Measurements from ENCODE around the gene COL19A1.

The COL19A1 gene

DNA sequence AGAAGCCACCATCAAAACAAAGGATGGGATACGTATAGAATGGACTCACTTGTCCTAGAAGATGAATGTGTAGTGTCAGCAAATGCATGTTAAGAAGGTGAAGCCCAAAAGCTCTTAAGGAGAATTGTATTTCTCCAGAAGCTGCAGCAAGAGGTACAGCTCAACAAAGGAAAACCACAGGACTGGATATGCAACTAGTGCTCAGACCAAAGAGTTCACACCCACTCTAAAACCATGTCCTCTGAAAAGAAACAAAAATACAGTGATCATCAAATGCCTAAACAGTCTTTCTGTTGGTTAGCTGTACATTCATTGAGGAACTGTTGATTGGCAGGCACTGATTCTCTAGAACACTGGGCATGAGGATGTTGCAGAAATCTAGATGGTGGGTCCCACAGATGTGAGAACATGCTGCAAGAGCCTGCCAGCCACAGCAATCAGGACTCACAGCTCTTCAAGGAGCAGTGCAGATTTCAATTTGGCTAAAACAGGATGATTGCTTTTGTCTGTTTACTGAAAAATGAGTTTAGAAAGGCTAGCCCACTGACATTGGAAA, 342.0 kb downstream of the COL19A1 start:
- no peak for DNase-seq
- Histone ChIP-seq H3K27ac (no peak overlapping the region), H3K27me3 (replicated peaks) (no peaks in the 10 kb centered on the region), H3K4me3 (ENCODE audit: low read depth, low read length) (no peak overlapping the region), H3K36me3 (replicated peaks) (no peaks in the 10 kb centered on the region)
- TF ChIP-seq, protein P1, sequence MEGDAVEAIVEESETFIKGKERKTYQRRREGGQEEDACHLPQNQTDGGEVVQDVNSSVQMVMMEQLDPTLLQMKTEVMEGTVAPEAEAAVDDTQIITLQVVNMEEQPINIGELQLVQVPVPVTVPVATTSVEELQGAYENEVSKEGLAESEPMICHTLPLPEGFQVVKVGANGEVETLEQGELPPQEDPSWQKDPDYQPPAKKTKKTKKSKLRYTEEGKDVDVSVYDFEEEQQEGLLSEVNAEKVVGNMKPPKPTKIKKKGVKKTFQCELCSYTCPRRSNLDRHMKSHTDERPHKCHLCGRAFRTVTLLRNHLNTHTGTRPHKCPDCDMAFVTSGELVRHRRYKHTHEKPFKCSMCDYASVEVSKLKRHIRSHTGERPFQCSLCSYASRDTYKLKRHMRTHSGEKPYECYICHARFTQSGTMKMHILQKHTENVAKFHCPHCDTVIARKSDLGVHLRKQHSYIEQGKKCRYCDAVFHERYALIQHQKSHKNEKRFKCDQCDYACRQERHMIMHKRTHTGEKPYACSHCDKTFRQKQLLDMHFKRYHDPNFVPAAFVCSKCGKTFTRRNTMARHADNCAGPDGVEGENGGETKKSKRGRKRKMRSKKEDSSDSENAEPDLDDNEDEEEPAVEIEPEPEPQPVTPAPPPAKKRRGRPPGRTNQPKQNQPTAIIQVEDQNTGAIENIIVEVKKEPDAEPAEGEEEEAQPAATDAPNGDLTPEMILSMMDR (IDR thresholded peaks at IDR 0.05; ENCODE audit: low read depth, low read length, missing control alignments) = no peak
- in situ Hi-C loops (cut with HindIII; ENCODE audit: low pct_ligation_motif_present, low sequenced_read_pairs) = no loop called here

DNA sequence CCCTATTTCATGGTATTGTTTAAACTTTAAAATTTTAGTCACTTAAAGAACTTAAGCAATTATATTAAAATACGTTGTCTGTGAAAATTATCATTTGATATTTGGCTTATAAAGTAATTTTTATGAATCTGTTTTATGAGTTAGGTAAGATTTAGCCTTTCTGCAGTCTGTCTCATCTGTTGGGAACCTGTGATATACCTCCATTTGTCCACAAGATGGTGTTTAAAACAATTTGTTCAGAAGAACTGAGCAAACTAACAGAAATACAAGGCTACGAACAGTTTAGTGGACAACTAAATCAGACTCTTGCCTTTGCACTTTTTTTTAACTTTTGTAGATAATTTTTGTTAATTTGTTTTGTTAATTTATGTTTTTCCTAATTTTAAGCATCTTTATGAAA, 344.1 kb downstream of the COL19A1 start:
- DNase-seq = no peak
- H3K4me3 ChIP-seq (ENCODE audit: low read depth, low read length) = no peak overlapping the region
- no peaks in the 10 kb centered on the region for H3K36me3 ChIP-seq (replicated peaks)
- in situ Hi-C loops (cut with HindIII; ENCODE audit: low pct_ligation_motif_present, low sequenced_read_pairs) = no loop called here
- H3K27ac ChIP-seq = no peak overlapping the region
- no peaks in the 10 kb centered on the region for H3K27me3 ChIP-seq (replicated peaks)
- TF ChIP-seq, protein P1 (IDR thresholded peaks at IDR 0.05; ENCODE audit: low read depth, low read length, missing control alignments) = peak; percentile 41

DNA sequence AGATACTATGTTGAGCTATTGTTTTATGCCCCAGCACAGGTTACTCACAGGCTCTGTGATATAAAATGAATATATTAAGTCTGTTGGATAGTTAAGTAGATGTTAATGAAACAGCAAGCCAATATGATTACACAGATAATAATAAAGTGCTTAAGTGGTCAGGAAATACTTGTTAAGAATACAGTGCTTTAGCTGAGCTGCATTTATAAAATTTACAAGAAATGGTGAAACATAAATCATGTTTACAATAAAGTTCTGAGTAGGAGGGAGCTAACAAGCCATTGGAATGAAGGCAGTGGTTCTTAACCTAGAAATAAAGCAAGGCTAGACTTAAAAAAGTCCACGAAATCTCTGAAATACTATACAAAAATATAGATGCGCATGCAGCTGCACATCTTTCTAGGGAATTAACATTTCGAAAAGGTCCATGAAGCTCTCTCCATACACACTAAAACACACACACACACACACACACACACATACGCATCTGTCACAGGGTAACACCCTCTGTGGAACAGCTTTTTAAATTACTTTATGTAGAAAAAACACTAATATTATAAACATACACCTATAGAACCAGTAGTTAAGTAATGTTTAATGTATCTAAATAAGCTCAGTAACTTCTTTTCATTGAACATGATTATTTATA, 349.2 kb downstream of the COL19A1 start:
- H3K36me3 ChIP-seq (replicated peaks) = no peaks in the 10 kb centered on the region
- no peak overlapping the region for H3K4me3 ChIP-seq (ENCODE audit: low read depth, low read length)
- H3K27me3 ChIP-seq (replicated peaks) = no peaks in the 10 kb centered on the region
- TF ChIP-seq, protein P1 (IDR thresholded peaks at IDR 0.05; ENCODE audit: low read depth, low read length, missing control alignments) = no peak
- DNase-seq = no peak
- in situ Hi-C loops (cut with HindIII; ENCODE audit: low pct_ligation_motif_present, low sequenced_read_pairs) = no loop called here
- H3K27ac ChIP-seq = no peak overlapping the region

DNA sequence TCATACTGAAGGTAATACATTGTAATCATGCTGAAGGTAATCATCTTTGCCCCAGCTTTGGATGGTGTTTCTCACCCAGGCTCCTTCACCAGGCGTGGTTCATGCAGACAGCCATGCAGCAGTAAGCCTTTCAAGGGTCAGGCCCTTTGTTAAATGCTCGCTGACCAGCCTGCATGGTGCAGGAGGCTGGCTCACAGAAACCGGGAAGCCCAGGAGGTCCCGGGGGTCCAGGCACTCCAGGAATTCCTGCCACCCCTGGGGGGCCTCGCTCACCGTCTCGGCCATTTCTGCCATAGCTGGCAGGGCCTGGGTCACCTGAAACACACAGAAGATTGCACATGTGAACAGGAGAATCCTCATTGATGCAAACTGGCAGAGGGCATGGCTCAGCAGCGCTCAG, 350.4 kb downstream of the COL19A1 start:
- Histone ChIP-seq H3K27ac (no peak overlapping the region), H3K4me3 (ENCODE audit: low read depth, low read length) (no peak overlapping the region), H3K36me3 (replicated peaks) (no peaks in the 10 kb centered on the region), H3K27me3 (replicated peaks) (no peaks in the 10 kb centered on the region)
- TF ChIP-seq, protein P1 (IDR thresholded peaks at IDR 0.05; ENCODE audit: low read depth, low read length, missing control alignments) = no peak
- no peak for DNase-seq
- in situ Hi-C loops (cut with HindIII; ENCODE audit: low pct_ligation_motif_present, low sequenced_read_pairs) = no loop called here

DNA sequence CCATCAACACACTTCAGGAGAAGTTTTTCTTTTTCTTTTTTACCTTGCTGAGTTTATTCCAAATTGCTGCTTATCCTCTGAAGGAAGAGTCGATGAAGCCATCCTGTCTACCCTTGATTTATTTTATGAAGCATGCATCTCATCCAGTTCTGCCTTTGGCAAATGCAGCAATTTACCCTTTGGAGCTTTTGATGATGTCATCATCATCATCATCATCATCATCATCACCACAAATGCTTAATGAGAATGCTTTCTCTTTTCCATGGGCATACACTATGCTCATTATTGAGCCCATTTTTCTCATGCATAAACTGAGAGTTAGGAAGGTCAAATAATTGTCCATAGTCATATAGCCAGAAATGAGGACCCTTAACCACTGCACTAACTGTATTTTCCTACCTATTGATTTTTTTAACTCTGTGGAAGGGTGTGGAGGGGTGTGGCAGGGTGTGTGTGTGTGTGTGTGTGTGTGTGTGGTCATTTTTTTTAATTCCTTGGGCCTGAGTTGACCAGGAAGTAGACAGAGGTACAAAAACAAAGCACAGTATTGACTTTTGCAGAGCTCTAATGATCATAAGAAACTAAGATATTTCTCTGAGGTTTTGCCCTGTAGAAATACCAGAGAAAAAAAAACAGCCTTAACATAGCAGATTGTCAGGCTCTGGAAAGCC, 353.7 kb downstream of the COL19A1 start:
- Histone ChIP-seq H3K27me3 (replicated peaks) (no peaks in the 10 kb centered on the region), H3K4me3 (ENCODE audit: low read depth, low read length) (no peak overlapping the region), H3K36me3 (replicated peaks) (no peaks in the 10 kb centered on the region), H3K27ac (no peak overlapping the region)
- DNase-seq = no peak
- in situ Hi-C loops (cut with HindIII; ENCODE audit: low pct_ligation_motif_present, low sequenced_read_pairs) = no loop called here
- TF ChIP-seq, protein P1 (IDR thresholded peaks at IDR 0.05; ENCODE audit: low read depth, low read length, missing control alignments) = no peak

All from brain microvascular endothelial cell (primary cell).